Activated T-helper 2 cell treated with anti-CD3 and anti-CD28 coated beads, Interferon-gamma antibody, Interleukin-2, Interleukin-4, amounts not matched to agents 10 μg/mL and 5 μg/mL and 100 μg/mL, durations not matched to agents 14 hours and 24 hours and 36 hours (primary cell): ENCODE results near the gene DOP1B. TPM values are rescaled to one million over a fixed set of nuclear protein-coding genes. Genes with fewer than 3 reads are reported as not detected.

ENCODE experiments used
- DNase-seq: peaks from one replicate; pipeline ENCODE4 v3.0.0; 2021; ENCODE audit warnings: low spot score
- H3K27ac Mint-ChIP-seq: one replicate; pipeline ENCODE4 v1.8.0; 2021; ENCODE audit warnings: mixed read lengths
- H3K27me3 Mint-ChIP-seq: one replicate; pipeline ENCODE4 v1.8.0; 2021; ENCODE audit warnings: low read depth, mixed read lengths
- H3K36me3 Mint-ChIP-seq: one replicate; pipeline ENCODE4 v1.8.0; 2021; ENCODE audit warnings: low read depth, mixed read lengths
- H3K4me1 Mint-ChIP-seq: one replicate; pipeline ENCODE4 v1.8.0; 2021; ENCODE audit warnings: low read depth, mixed read lengths
- H3K4me3 Mint-ChIP-seq: one replicate; pipeline ENCODE4 v1.8.0; 2021; ENCODE audit warnings: low read depth, mild to moderate bottlenecking, moderate library complexity, mixed read lengths
- H3K9me3 Mint-ChIP-seq: one replicate; pipeline ENCODE4 v1.8.0; 2021; ENCODE audit warnings: mixed read lengths
- intact Hi-C: fragments of 100-400 bp; cut with micrococcal nuclease; formaldehyde crosslinking; loops from one replicate; pipeline ENCODE4 v1.15.1; 2023
- total RNA-seq: library from RNA; stranded (reverse); gene quantifications from 2 replicates; pipeline ENCODE4 v1.2.3, GENCODE V29; 2022

DOP1B gene
- total RNA-seq, 1 donor from 2014 or later, result 16.0 TPM

GRCh38 chr21:36202726-36203602 is 46.3 kb downstream of the DOP1B start:
- intact Hi-C loops, result no loop called here
- Mint-ChIP-seq H3K27me3 (no peaks in the 10 kb centered on the region), H3K36me3 (peaks cover 20% of the 10 kb centered on the region), H3K4me1 (peaks cover 24% of the 10 kb centered on the region), H3K4me3 (no peak overlapping the region), H3K9me3 (no peaks in the 10 kb centered on the region), H3K27ac (peak overlapping the region; percentile 36)
- no peak for DNase-seq

- H3K27me3 Mint-ChIP-seq, result no peaks in the 10 kb centered on the region
- no peak overlapping the region for H3K4me3 Mint-ChIP-seq
- peak overlapping the region; percentile 36 for H3K27ac Mint-ChIP-seq
- peaks cover 20% of the 10 kb centered on the region for H3K36me3 Mint-ChIP-seq
- intact Hi-C loops, result no loop called here
- peaks cover 27% of the 10 kb centered on the region for H3K4me1 Mint-ChIP-seq
- no peak for DNase-seq
- H3K9me3 Mint-ChIP-seq, result no peaks in the 10 kb centered on the region
Observed at GRCh38 chr21:36203603-36203889, 46.9 kb downstream of the DOP1B start.

DNA sequence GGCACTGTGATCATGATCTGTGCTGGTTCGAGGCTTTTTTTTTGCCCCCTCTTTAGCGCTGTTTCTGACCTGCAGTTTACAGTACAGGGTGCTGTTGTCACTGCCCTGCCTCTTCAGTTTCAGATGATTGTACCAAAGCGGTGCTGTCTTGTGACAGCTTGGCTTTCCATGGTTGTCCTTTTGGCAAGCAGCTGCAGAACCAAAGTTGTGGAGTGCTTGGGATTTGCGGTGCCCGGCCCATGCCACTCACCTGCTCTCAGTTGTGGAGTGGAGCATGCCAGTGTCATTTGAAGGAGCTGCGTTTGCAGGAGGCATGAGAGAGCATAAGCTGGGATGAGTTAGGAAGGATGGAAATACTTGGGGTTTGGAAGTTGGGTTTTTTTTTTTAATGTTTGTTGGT is 48.4 kb downstream of the DOP1B start:
- no peak overlapping the region for H3K27ac Mint-ChIP-seq
- H3K4me1 Mint-ChIP-seq, result peaks cover 32% of the 10 kb centered on the region
- no peak overlapping the region for H3K4me3 Mint-ChIP-seq
- H3K36me3 Mint-ChIP-seq, result peaks cover 22% of the 10 kb centered on the region
- no peaks in the 10 kb centered on the region for H3K27me3 Mint-ChIP-seq
- no peak for DNase-seq
- no peaks in the 10 kb centered on the region for H3K9me3 Mint-ChIP-seq
- intact Hi-C loops, result no loop called here

- no peak for DNase-seq
- peaks cover 37% of the 10 kb centered on the region for H3K4me1 Mint-ChIP-seq
- no peak overlapping the region for H3K27ac Mint-ChIP-seq
- H3K4me3 Mint-ChIP-seq, result no peak overlapping the region
- no peaks in the 10 kb centered on the region for H3K9me3 Mint-ChIP-seq
- intact Hi-C loops, result no loop called here
- H3K27me3 Mint-ChIP-seq, result no peaks in the 10 kb centered on the region
- H3K36me3 Mint-ChIP-seq, result peaks cover 18% of the 10 kb centered on the region
Observed at GRCh38 chr21:36205962-36206361, 49.3 kb downstream of the DOP1B start.

Other genes starting within 250 kb of the DOP1B start
- 21.4 and 23.8 TPM in 2 replicates for gene SETD4, start 96.3 kb upstream of the DOP1B start, total RNA-seq
- gene CBR1, start 86.8 kb upstream of the DOP1B start, total RNA-seq, result 62.2 and 62.7 TPM in 2 replicates
- 23.2 and 25.8 TPM in 2 replicates for gene CBR3, start 21.7 kb upstream of the DOP1B start, total RNA-seq
- 23.8 and 26.2 TPM in 2 replicates for gene MORC3, start 163.4 kb downstream of the DOP1B start, total RNA-seq
- gene CHAF1B, start 228.6 kb downstream of the DOP1B start, total RNA-seq, result 34.2 and 35.8 TPM in 2 replicates